NCI-H1048 (cell line): Measurements from ENCODE around the gene KIFC1.

Experiments
- DNase-seq: peaks from one replicate; lab custom pipeline; 2025; lab: John Stamatoyannopoulos, UW

Gene KIFC1

GRCh38 chr6:33410711-33411631, 19.3 kb downstream of the KIFC1 start, which contains the start of gene PHF1:
PHF1 (plus strand) TSS chr6:33411014; CDS start chr6:33412264, 1,250 bp downstream.
- no peak for DNase-seq

- no peak for DNase-seq
Measured at GRCh38 chr6:33411632-33412005, 20.0 kb downstream of the KIFC1 start.

- DNase-seq = no peak
Measured at GRCh38 chr6:33412140-33413009, 20.8 kb downstream of the KIFC1 start.

- DNase-seq = no peak
Measured at GRCh38 chr6:33413241-33414120, 21.9 kb downstream of the KIFC1 start.

- DNase-seq = no peak
Measured at GRCh38 chr6:33414592-33415271, 23.1 kb downstream of the KIFC1 start.

- no peak for DNase-seq
Measured at GRCh38 chr6:33415831-33416230, 24.2 kb downstream of the KIFC1 start.

GRCh38 chr6:33416386-33417127, 24.9 kb downstream of the KIFC1 start:
- no peak for DNase-seq

- DNase-seq = no peak
Measured at GRCh38 chr6:33417128-33417902, 25.7 kb downstream of the KIFC1 start.

- DNase-seq = peak; percentile 96
Measured at GRCh38 chr6:33417903-33418689, 26.5 kb downstream of the KIFC1 start, which contains the start of gene CUTA. CUTA (minus strand) TSS chr6:33418107; CDS start chr6:33418000, 107 bp downstream.

GRCh38 chr6:33418690-33419291, 27.2 kb downstream of the KIFC1 start:
- DNase-seq = no peak

GRCh38 chr6:33419580-33420490, 28.2 kb downstream of the KIFC1 start, which contains the start of gene SYNGAP1:
SYNGAP1 (plus strand) TSS chr6:33420065; CDS start chr6:33420265, 200 bp downstream.
- DNase-seq = no peak

- no peak for DNase-seq
Measured at GRCh38 chr6:33420491-33421343, 29.1 kb downstream of the KIFC1 start.

GRCh38 chr6:33421344-33421643, 29.7 kb downstream of the KIFC1 start:
- DNase-seq = no peak

- DNase-seq = no peak
Measured at GRCh38 chr6:33423777-33424176, 32.2 kb downstream of the KIFC1 start.

- no peak for DNase-seq
Measured at GRCh38 chr6:33424855-33425667, 33.4 kb downstream of the KIFC1 start.
